ENCODE data around the gene ANKRD29.

The ANKRD29 gene, protein sequence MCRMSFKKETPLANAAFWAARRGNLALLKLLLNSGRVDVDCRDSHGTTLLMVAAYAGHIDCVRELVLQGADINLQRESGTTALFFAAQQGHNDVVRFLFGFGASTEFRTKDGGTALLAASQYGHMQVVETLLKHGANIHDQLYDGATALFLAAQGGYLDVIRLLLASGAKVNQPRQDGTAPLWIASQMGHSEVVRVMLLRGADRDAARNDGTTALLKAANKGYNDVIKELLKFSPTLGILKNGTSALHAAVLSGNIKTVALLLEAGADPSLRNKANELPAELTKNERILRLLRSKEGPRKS

GRCh38 chr18:23662309-23663263 is at the start of gene ANKRD29:
Gene ANKRD29, minus strand, starts transcription at chr18:23662911. Its CDS starts 181 bp downstream, at chr18:23662730.
- H3K27ac ChIP-seq: peak within 1 kb of the TSS in 15 of 21 experiments; percentile 4 to 80 (median 66)
- H3K4me3 ChIP-seq: peak within 1 kb of the TSS; percentile 44 to 60 (median 53)

DNA sequence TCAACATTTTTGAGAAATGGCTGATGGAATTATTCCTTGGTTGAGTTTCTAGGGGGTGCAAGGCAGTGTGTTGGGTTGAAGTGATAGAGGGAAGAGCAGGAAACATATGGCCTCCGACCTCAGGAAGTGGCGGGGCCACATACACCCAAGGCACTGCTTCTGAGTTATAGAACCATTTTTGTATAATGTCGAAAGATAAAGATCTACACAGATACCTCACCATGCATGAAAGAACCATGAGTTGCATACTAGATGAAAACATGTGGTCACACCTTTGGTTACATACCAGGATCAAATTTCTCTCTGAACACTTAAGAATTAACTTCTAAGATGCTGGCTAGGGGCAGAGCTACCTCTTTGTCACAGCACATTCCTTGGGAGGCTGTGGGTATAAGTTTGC is 49.7 kb upstream of the ANKRD29 start:
- H3K4me3 ChIP-seq: no peak overlapping the region
- H3K27ac ChIP-seq: no peak overlapping the region

DNA sequence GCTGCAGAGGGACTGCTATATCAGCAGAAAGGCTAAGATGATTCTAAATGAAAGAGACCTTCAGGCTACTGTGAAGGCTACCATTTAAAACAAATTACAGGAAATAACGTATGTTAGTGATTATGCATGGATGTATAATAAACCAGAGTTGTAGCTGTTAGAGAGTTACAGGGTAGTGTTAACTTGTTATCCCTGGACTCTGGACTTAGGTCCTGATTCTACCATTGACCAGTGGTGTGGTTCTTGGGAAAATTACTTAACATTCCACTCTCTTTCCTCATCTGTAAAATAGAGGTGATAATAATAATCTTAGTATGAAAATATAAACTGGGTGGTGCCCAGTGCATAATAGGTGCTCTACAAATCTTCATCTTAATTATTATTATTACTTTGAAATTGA is 48.7 kb upstream of the ANKRD29 start:
- Histone ChIP-seq H3K4me3 (no peak overlapping the region), H3K27ac (no peak overlapping the region)

- Histone ChIP-seq H3K27ac (no peak overlapping the region), H3K4me3 (no peak overlapping the region)
These were observed 48.2 kb upstream of the ANKRD29 start for GRCh38 chr18:23710946-23711345.

DNA sequence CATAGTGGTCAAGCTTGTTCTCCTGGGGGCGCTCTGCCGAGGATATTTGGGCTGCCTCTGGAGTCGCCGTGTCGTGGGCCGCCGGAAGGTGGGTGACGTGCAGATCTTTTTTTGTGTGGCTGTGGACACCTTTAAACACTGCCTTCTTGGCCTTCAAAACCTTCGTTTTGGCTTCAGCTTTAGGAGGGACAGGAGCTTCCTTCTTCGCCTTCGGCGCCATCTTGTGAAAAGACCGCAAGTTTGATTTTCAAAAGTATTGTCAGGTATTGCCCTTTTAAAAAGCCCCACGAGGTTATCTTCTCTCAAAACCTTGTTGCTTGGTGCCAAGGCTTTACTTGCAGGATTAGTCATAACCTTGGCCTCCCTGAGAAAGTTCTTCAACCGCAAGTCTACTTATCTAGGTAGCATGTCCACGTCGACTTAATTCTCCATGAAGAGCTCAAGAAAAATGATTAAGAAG is 47.4 kb upstream of the ANKRD29 start:
- Histone ChIP-seq H3K4me3 (no peak overlapping the region), H3K27ac (no peak overlapping the region)

GRCh38 chr18:23706971-23707640 is 44.4 kb upstream of the ANKRD29 start:
- H3K4me3 ChIP-seq: no peak overlapping the region
- H3K27ac ChIP-seq: peak overlapping the region in 1 of 21 experiments; percentile 39

- Histone ChIP-seq H3K27ac (no peak overlapping the region), H3K4me3 (no peak overlapping the region)
These were observed 42.1 kb upstream of the ANKRD29 start for GRCh38 chr18:23704806-23705205.

DNA sequence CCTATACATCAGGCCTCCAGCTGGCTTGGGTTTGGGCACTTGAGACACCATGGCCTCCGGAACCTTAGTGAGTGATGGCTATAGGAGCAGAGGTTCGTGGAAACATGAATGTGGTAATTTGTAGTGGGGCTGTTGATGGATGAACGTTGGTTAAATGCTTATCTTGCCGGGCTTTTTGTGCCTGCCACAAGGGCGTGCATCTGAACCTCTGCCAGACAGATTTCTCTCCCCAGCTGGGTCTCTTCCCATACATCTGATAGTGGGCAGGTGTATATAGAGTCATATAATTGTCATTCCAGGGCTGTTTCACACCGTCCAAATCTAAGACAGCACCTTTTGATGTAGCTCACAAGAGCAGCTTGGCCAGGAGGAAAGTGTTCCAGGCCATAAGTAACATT is 41.3 kb upstream of the ANKRD29 start:
- Histone ChIP-seq H3K4me3 (no peak overlapping the region), H3K27ac (no peak overlapping the region)

DNA sequence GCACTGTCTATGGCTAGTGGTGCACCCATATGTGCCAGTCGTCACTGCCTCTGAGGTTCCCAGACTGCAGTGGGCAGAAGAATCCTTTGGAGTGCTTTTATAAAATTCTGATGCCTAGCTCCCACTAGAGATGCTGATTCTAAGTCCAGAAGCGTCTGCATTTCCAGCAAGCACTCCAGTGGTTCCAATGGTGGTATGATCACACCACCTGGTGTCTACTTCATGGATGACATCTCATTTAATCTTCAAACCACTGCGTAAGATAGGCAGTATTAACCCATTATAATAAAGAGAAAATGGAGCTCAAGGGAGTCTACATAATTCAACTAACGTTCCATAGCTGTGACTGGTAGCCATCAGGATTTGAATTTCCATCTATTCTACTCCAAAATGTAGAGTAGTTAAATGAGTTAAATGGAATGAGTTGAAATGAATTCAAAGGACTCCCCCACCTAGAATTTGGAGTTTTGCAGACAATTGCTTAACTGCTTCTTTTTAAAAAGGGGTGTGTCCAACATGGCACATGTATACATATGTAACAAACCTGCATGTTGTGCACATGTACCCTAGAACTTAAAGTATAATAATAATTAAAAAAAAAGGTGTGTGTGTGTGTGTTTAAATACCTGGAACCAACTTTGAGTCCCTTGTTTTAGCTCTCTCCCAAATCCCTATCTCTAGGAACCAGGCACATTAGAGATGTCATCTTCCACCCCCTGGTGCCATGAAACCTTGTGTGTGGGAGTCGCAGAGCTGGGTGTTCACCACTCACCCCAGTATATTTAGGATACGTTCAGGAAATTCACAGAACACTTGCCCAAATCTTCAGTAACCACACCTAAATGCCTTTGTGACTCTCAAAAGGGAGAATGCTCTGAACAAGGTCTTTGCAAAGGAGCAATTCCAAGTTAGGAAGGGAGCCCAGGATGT is 40.6 kb upstream of the ANKRD29 start:
- Histone ChIP-seq H3K4me3 (no peak overlapping the region), H3K27ac (no peak overlapping the region)

- H3K27ac ChIP-seq: no peak overlapping the region
These were observed 39.9 kb upstream of the ANKRD29 start for GRCh38 chr18:23702606-23703005.

DNA sequence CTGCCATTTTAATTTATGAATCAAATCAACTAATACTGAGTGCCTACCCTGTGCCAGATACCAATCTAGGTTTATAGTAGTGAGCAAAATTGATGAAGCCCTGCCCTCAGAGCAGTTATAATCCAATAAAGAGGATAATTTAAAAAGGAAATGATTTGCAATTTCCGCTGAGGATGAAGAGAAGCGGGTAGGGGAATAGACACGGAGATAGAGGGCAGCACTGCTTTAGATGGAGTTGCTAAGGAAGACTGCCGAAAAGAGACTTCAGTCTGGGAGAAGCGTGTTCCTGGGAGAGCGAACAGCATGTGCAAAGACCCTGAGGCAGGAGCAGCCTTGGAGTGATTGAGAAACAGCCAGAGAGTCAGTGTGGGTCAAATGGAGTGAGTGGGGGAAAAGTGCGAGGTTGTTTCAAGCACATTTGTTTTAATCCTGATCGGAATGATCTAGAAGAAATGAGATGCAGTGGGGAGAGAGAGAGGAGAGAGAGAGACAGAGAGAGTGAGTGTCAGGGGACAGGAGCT is 38.9 kb upstream of the ANKRD29 start:
- H3K4me3 ChIP-seq: no peak overlapping the region
- H3K27ac ChIP-seq: no peak overlapping the region

More at GRCh38 chr18:23702606-23703005, 39.9 kb upstream of the ANKRD29 start:
- no peak overlapping the region for H3K4me3 ChIP-seq

DNA sequence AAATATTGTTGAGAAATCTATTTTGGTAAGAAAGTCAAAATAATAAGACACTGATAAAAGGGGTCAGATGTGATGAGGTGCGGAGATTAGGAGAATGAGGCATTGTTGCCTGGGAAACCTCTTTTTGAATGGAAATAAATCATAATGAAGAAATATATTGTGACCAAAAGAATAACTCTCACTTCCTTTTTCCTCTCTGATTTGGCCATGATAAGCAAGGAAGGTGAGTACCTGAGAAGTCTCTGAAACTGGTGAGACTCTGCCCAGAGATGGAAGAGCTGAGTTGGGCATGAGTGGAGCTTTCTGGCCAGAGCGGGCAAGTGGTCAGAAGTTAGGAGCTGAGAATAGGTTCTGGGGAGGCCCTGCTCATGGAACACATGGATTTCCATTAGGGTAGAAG is 38.3 kb upstream of the ANKRD29 start:
- H3K4me3 ChIP-seq: no peak overlapping the region
- no peak overlapping the region for H3K27ac ChIP-seq

GRCh38 chr18:23694637-23695430 is 32.1 kb upstream of the ANKRD29 start:
- Histone ChIP-seq H3K27ac (peak overlapping the region in 1 of 21 experiments; percentile 40), H3K4me3 (no peak overlapping the region)

DNA sequence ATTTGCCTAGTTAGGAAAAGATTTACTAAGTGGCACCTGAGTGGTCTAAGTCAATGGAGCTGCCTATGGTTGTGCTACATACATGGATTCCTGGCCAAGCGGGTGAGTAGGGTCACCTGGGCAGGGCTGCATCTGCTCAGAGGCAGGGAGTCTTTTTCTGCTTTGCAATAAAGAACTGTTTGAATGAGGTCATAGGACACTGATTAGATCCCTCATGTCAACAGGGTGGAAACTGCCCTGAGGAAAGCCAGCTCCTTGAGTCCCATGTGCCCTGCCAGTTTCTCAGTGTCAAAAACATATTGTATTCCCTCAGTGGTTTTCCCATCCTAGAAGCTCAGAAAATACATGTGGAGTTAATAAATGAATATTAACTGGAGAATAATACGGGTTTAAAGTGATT is 31.1 kb upstream of the ANKRD29 start:
- no peak overlapping the region for H3K4me3 ChIP-seq
- no peak overlapping the region for H3K27ac ChIP-seq

DNA sequence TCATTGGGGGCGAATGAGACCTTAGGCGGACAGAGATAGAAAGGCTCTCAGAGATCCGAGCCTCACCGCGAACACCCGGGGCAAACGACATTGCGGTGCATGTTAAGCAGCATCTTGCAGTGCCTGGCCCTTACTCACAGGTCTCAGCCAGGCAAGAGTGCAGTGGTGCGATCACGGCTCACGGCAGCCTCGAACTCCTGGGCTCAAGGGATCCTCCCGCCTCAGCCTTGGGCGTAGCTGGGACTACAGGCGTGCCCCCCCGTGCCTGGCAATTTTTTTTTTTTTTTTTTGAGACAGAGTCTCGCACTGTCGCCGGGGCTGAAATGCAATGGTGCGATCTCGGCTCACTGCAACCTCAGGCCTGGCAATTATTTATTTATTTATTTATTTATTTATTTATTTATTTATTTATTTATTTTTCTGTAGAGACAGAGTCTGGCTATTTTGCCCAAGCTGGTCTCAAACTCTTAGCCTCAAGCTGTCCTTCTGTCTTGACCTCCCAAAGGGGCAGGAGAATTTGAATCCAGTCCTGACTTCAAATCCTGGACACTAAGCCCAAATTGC is 27.9 kb upstream of the ANKRD29 start:
- peak overlapping the region in 3 of 21 experiments; percentile 67 to 84 (median 75) for H3K27ac ChIP-seq
- H3K4me3 ChIP-seq: peak overlapping the region; percentile 38 to 63 (median 54)

DNA sequence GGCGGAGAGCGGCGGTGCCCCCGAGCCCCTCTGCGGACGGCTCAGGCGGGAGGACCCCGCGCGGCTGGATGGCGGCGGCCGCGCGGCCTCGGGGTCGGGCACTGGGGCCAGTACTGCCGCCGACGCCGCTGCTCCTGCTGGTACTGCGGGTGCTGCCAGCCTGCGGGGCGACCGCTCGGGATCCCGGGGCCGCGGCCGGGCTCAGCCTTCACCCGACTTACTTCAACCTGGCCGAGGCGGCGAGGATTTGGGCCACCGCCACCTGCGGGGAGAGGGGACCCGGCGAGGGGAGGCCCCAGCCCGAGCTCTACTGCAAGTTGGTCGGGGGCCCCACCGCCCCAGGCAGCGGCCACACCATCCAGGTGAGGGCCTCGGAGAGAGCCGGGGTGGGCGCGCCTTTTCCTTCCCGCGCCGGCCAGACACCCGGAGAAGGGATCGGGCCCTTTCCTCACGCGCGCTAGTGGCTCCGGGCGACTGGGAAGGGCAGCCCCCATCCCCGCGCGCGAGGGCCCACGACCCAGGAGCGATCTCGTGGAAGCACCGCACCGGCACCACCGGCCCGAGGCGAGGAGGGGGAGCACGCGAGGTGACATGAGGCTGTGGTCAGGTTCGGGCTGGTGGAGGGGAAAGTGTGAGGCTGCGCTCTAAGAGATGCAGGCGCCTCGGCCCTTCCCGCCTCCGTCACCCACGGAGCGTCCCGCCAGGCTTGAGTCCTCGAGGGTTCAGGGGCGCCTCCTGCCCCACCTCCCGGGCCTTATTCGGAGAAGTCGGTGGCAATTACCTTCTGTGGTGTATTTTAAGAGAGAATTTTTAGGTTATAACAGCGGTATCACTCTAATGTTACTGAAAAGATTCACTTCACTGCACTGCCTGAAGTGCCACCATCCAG is 27.1 kb upstream of the ANKRD29 start:
- H3K4me3 ChIP-seq: peak overlapping the region; percentile 38 to 63 (median 54)
- peak overlapping the region in 18 of 21 experiments; percentile 20 to 85 (median 70) for H3K27ac ChIP-seq
